Liver (tissue), 9 donors: ENCODE data around the gene RPL36AL. TPM values are rescaled to one million over a fixed set of nuclear protein-coding genes. Genes with fewer than 3 reads are reported as not detected.

Source experiments
- DNase-seq: peaks from one replicate; pipeline ENCODE4 v3.0.0-alpha.2; 2017; ENCODE audit warnings: low spot score
- H3K27ac ChIP-seq, 2 donors: one replicate each; pipeline ENCODE4 v1.7.0; 2013; ENCODE audit warnings: inconsistent platforms in 2 of 2, low read length in 2 of 2, control low read depth in 1 of 2, low read depth in 1 of 2, mild to moderate bottlenecking in 1 of 2
- H3K27me3 ChIP-seq, 4 donors: one replicate each; pipeline versions ENCODE4 v1.6.1 to v1.7.0; 2013; ENCODE audit warnings: low read length in 3 of 4, inconsistent platforms in 1 of 4, mild to moderate bottlenecking in 1 of 4, moderate library complexity in 1 of 4; ENCODE audit not compliant: control insufficient read depth in 4 of 4, insufficient read depth in 4 of 4
- H3K36me3 ChIP-seq, 4 donors: one replicate each; pipeline versions ENCODE4 v1.6.1 to v1.7.0; 2013; ENCODE audit warnings: low read length in 3 of 4, mild to moderate bottlenecking in 3 of 4, low read depth in 1 of 4, moderate library complexity in 1 of 4; ENCODE audit not compliant: control insufficient read depth in 4 of 4, insufficient read depth in 3 of 4
- H3K4me1 ChIP-seq, 4 donors: one replicate each; pipeline versions ENCODE4 v1.6.1 to v1.7.0; 2013; ENCODE audit warnings: low read length in 3 of 4, mild to moderate bottlenecking in 3 of 4, moderate library complexity in 1 of 4; ENCODE audit not compliant: control insufficient read depth in 4 of 4, insufficient read depth in 4 of 4
- H3K4me3 ChIP-seq, 3 donors: one replicate each; pipeline versions ENCODE4 v1.6.1 to v1.7.0; 2013; ENCODE audit warnings: low read length in 3 of 3, control low read depth in 1 of 3, low read depth in 1 of 3, mild to moderate bottlenecking in 1 of 3
- H3K9ac ChIP-seq, 2 donors: one replicate each; pipeline ENCODE4 v1.7.0; 2013; ENCODE audit warnings: low read length in 2 of 2, mild to moderate bottlenecking in 2 of 2, moderate library complexity in 2 of 2, control low read depth in 1 of 2, low read depth in 1 of 2
- H3K9me3 ChIP-seq, 4 donors: one replicate each; pipeline versions ENCODE4 v1.6.1 to v1.7.0; 2013; ENCODE audit warnings: low read length in 3 of 4; ENCODE audit not compliant: control insufficient read depth in 4 of 4
- ATF3 ChIP-seq: IDR thresholded peaks from 2 replicates; pipeline ENCODE4 v1.6.1; 2016; ENCODE audit warnings: antibody characterized with exemption
- EGR1 ChIP-seq, 2 donors: IDR thresholded peaks; 2 replicates each; pipeline ENCODE4 v1.6.1; 2016 to 2018; ENCODE audit warnings: antibody characterized with exemption in 2 of 2, low read depth in 2 of 2
- FOXA1 ChIP-seq: IDR thresholded peaks from 2 replicates; pipeline ENCODE4 v1.6.1; 2016; ENCODE audit warnings: antibody characterized with exemption
- FOXA2 ChIP-seq: IDR thresholded peaks from 2 replicates; pipeline ENCODE4 v1.6.1; 2016; ENCODE audit warnings: antibody characterized with exemption
- GABPA ChIP-seq, 2 donors: IDR thresholded peaks in 1 of 2; conservative IDR thresholded peaks in 1 of 2; 2 replicates each; pipeline ENCODE4 v1.6.1; 2016; ENCODE audit warnings: antibody characterized with exemption in 2 of 2, mild to moderate bottlenecking in 1 of 2, moderate library complexity in 1 of 2
- HNF4A ChIP-seq, 2 donors: conservative IDR thresholded peaks; 2 replicates each; pipeline ENCODE4 v1.6.1; 2016; ENCODE audit warnings: antibody characterized with exemption in 2 of 2, mild to moderate bottlenecking in 2 of 2
- HNF4G ChIP-seq: IDR thresholded peaks from 2 replicates; pipeline ENCODE4 v1.6.1; 2016; ENCODE audit warnings: antibody characterized with exemption
- JUND ChIP-seq, 2 donors: IDR thresholded peaks; 2 replicates each; pipeline ENCODE4 v1.6.1; 2016; ENCODE audit warnings: antibody characterized with exemption in 2 of 2
- MAX ChIP-seq: IDR thresholded peaks from 2 replicates; pipeline ENCODE4 v1.6.1; 2016; ENCODE audit warnings: antibody characterized with exemption
- NR2F2 ChIP-seq: IDR thresholded peaks from 2 replicates; pipeline ENCODE4 v1.6.1; 2016; ENCODE audit warnings: antibody characterized with exemption
- RAD21 ChIP-seq, 2 donors: IDR thresholded peaks; 2 replicates each; pipeline ENCODE4 v1.6.1; 2016; ENCODE audit warnings: antibody characterized with exemption in 2 of 2, mild to moderate bottlenecking in 2 of 2
- REST ChIP-seq: IDR thresholded peaks from 2 replicates; pipeline ENCODE4 v1.6.1; 2016; ENCODE audit warnings: antibody characterized with exemption, mild to moderate bottlenecking
- RXRA ChIP-seq, 2 donors: IDR thresholded peaks; 2 replicates each; pipeline ENCODE4 v1.6.1; 2017 to 2018; ENCODE audit warnings: antibody characterized with exemption in 2 of 2, mild to moderate bottlenecking in 1 of 2
- SP1 ChIP-seq: IDR thresholded peaks from 2 replicates; pipeline ENCODE4 v1.6.1; 2018; ENCODE audit warnings: antibody characterized with exemption, mild to moderate bottlenecking
- TAF1 ChIP-seq: conservative IDR thresholded peaks from 2 replicates; pipeline ENCODE4 v1.6.1; 2016; ENCODE audit warnings: antibody characterized with exemption, mild to moderate bottlenecking
- YY1 ChIP-seq: IDR thresholded peaks from 2 replicates; pipeline ENCODE4 v1.6.1; 2016; ENCODE audit warnings: antibody characterized with exemption, mild to moderate bottlenecking
- WGBS: extraction: QIAGEN DNeasy Blood & Tissue Kit; methylation state at CpG from one replicate; pipeline ENCODE4 v1.1.7; 2013; 5-methylcytosine and 5-hydroxymethylcytosine counted together
- polyA plus RNA-seq, 2 donors: library from polyadenylated mRNA; stranded (reverse) in 1 of 2; unstranded in 1 of 2; fragments of 200-250 nt in 1 of 2; fragments of >200 nt in 1 of 2; fragmentation: Nextera tagmentation in 1 of 2; extraction: Ambion mirVana in 1 of 2; gene quantifications; one replicate each; pipeline versions ENCODE4 v1.2.1 to v1.2.3, GENCODE V29; 2013 to 2015
- total RNA-seq, 2 donors: library from RNA; depleted of rRNA; stranded (reverse); fragments of >200 nt; gene quantifications; one replicate each; pipeline ENCODE4 v1.2.3, GENCODE V29; 2014
- TF ChIP-seq, protein P1 (sequence below): fragments of 150-350 bp; IDR thresholded peaks from 2 replicates; pipeline ENCODE4 v1.5.1; 2017; ENCODE audit warnings: improper control_type of control experiment, low read depth, low read length; ENCODE audit not compliant: missing input control
- TF ChIP-seq, protein P2 (sequence below): IDR thresholded peaks from 2 replicates; pipeline ENCODE4 v1.6.1; 2016; ENCODE audit warnings: antibody characterized with exemption
- donor health status: healthy.
- donor health status: healthy.
- donor health status: healthy.
- donor health status: healthy.
- donor health status: healthy.

The RPL36AL gene
- total and polyA plus RNA-seq, 4 donors: 110 to 268 (median 148) TPM

- peak overlapping the region in 2 of 3 donors; percentile 24 to 33 for H3K4me3 ChIP-seq
- H3K9me3 ChIP-seq: no peaks in the 10 kb centered on the region
- no peaks in the 10 kb centered on the region for H3K27me3 ChIP-seq
- H3K27ac ChIP-seq: peak overlapping the region; percentile 91 to 95
- peaks cover 3 to 19% (median 16%) of the 10 kb centered on the region in 4 donors for H3K36me3 ChIP-seq
- WGBS: 3% methylated on average over 12 of the region's 21 CpGs
- peaks cover 4 to 14% (median 7%) of the 10 kb centered on the region in 4 donors for H3K4me1 ChIP-seq
- DNase-seq: peak; percentile 50
- H3K9ac ChIP-seq: peak overlapping the region in 1 of 2 donors; percentile 71
- TF ChIP-seq FOXA1 (no peak), HNF4G (no peak), REST (no peak), TAF1 (no peak), MAX (peak; percentile 7), YY1 (no peak), FOXA2 (no peak), NR2F2 (peak; percentile 7), GABPA (IDR thresholded peaks at IDR 0.05 in 1 of 2, conservative IDR thresholded peaks at IDR 0.05 in 1 of 2) (no peak), ATF3 (peak; percentile 89), SP1 (peak; percentile 48), RXRA (IDR thresholded peaks at IDR 0.05) (peak; percentile 45 to 64), RAD21 (IDR thresholded peaks at IDR 0.05) (peak; percentile 66 to 70), EGR1 (IDR thresholded peaks at IDR 0.05; ENCODE audit: low read depth in 2 of 2) (no peak), HNF4A (conservative IDR thresholded peaks at IDR 0.05) (peak in 1 of 2 donors; percentile 2), JUND (IDR thresholded peaks at IDR 0.05) (peak in 1 of 2 donors; percentile 8)
- TF ChIP-seq, protein P1, sequence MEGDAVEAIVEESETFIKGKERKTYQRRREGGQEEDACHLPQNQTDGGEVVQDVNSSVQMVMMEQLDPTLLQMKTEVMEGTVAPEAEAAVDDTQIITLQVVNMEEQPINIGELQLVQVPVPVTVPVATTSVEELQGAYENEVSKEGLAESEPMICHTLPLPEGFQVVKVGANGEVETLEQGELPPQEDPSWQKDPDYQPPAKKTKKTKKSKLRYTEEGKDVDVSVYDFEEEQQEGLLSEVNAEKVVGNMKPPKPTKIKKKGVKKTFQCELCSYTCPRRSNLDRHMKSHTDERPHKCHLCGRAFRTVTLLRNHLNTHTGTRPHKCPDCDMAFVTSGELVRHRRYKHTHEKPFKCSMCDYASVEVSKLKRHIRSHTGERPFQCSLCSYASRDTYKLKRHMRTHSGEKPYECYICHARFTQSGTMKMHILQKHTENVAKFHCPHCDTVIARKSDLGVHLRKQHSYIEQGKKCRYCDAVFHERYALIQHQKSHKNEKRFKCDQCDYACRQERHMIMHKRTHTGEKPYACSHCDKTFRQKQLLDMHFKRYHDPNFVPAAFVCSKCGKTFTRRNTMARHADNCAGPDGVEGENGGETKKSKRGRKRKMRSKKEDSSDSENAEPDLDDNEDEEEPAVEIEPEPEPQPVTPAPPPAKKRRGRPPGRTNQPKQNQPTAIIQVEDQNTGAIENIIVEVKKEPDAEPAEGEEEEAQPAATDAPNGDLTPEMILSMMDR: peak; percentile 84
- TF ChIP-seq, protein P2, sequence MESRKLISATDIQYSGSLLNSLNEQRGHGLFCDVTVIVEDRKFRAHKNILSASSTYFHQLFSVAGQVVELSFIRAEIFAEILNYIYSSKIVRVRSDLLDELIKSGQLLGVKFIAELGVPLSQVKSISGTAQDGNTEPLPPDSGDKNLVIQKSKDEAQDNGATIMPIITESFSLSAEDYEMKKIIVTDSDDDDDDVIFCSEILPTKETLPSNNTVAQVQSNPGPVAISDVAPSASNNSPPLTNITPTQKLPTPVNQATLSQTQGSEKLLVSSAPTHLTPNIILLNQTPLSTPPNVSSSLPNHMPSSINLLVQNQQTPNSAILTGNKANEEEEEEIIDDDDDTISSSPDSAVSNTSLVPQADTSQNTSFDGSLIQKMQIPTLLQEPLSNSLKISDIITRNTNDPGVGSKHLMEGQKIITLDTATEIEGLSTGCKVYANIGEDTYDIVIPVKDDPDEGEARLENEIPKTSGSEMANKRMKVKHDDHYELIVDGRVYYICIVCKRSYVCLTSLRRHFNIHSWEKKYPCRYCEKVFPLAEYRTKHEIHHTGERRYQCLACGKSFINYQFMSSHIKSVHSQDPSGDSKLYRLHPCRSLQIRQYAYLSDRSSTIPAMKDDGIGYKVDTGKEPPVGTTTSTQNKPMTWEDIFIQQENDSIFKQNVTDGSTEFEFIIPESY: no peak
Observed at GRCh38 chr14:49586673-49587460, 33.6 kb downstream of the RPL36AL start.
